ENCODE results near the gene TULP4. TPM values are rescaled to one million over a fixed set of nuclear protein-coding genes. Genes with fewer than 3 reads are reported as not detected.

Gene TULP4
- total and polyA plus RNA-seq, 10 donors, result 1.8 to 143 (median 78.1) TPM

DNA sequence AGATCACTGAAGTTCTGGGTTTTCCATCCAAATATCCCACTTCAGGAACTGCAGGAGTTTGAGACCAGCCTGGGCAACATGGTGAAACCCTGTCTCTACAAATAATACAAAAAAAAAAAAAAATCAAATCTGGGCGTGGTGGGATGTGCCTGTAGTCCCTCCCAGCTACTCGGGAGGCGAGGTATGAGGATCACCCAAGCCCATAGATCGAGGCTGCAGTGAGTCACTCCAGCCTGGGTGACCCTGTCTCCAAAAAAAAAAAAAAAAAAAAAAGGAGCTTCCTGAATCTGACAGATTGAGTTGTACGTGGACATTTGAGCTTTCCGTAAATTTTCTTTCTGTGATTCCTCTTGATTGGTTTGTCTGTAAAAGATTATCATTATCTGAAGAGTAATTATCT, 55.6 kb downstream of the TULP4 start:
- H3K4me1 ChIP-seq, result peaks cover 0 to 15% (median 8%) of the 10 kb centered on the region in 6 donors
- H3K4me3 ChIP-seq, result no peak overlapping the region
- no peak for DNase-seq
- 92 to 95% (median 93%) methylated on average over 6 of the region's 6 CpGs for WGBS, 5 donors
- TF ChIP-seq POLR2A (IDR thresholded peaks at IDR 0.05) (no peak), POLR2AphosphoS5 (IDR thresholded peaks at IDR 0.05) (no peak)
- TF ChIP-seq, protein P1, sequence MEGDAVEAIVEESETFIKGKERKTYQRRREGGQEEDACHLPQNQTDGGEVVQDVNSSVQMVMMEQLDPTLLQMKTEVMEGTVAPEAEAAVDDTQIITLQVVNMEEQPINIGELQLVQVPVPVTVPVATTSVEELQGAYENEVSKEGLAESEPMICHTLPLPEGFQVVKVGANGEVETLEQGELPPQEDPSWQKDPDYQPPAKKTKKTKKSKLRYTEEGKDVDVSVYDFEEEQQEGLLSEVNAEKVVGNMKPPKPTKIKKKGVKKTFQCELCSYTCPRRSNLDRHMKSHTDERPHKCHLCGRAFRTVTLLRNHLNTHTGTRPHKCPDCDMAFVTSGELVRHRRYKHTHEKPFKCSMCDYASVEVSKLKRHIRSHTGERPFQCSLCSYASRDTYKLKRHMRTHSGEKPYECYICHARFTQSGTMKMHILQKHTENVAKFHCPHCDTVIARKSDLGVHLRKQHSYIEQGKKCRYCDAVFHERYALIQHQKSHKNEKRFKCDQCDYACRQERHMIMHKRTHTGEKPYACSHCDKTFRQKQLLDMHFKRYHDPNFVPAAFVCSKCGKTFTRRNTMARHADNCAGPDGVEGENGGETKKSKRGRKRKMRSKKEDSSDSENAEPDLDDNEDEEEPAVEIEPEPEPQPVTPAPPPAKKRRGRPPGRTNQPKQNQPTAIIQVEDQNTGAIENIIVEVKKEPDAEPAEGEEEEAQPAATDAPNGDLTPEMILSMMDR (IDR thresholded peaks at IDR 0.05 in 8 of 11, conservative IDR thresholded peaks at IDR 0.05 in 3 of 11), result no peak
- H3K27ac ChIP-seq, result no peak overlapping the region
- H3K36me3 ChIP-seq, result no peaks in the 10 kb centered on the region
- H3K9me3 ChIP-seq, result no peaks in the 10 kb centered on the region
- intact Hi-C loops (cut with DNase I; ENCODE audit: low total_unique reads), result no loop called here
- no peaks in the 10 kb centered on the region for H3K27me3 ChIP-seq (replicated peaks in 1 of 7)

DNA sequence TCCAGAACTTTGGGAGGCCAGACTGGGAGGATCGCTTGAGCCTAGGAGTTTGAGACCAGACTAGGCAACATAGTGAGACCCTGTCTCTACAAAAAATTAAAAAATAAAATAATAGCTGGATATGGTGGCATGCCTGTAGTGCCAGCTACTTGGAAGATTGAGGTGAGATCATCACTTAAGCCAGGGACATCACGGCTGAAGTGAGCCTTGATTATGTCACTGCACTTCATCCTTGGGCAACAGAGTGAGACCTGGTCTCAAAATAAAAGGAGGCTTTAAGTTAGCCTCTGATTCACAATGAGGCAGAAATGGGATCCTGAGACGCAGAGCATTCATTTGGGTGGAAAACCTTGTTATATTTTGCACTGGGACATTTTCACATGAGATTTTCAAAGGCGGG, 57.0 kb downstream of the TULP4 start:
- 90 to 95% (median 92%) methylated on average over 4 of the region's 4 CpGs for WGBS, 5 donors
- H3K36me3 ChIP-seq, result no peaks in the 10 kb centered on the region
- peaks cover 0 to 15% (median 8%) of the 10 kb centered on the region in 6 donors for H3K4me1 ChIP-seq
- no peak overlapping the region for H3K27ac ChIP-seq
- no peak for DNase-seq
- H3K9me3 ChIP-seq, result no peaks in the 10 kb centered on the region
- no peaks in the 10 kb centered on the region for H3K27me3 ChIP-seq (replicated peaks in 1 of 7)
- no peak overlapping the region for H3K4me3 ChIP-seq
- no peak for TF ChIP-seq POLR2AphosphoS5 (IDR thresholded peaks at IDR 0.05)
- TF ChIP-seq POLR2A (IDR thresholded peaks at IDR 0.05), result no peak
- TF ChIP-seq, protein P1 (IDR thresholded peaks at IDR 0.05 in 8 of 11, conservative IDR thresholded peaks at IDR 0.05 in 3 of 11), result no peak
- intact Hi-C loops (cut with DNase I; ENCODE audit: low total_unique reads), result no loop called here

DNA sequence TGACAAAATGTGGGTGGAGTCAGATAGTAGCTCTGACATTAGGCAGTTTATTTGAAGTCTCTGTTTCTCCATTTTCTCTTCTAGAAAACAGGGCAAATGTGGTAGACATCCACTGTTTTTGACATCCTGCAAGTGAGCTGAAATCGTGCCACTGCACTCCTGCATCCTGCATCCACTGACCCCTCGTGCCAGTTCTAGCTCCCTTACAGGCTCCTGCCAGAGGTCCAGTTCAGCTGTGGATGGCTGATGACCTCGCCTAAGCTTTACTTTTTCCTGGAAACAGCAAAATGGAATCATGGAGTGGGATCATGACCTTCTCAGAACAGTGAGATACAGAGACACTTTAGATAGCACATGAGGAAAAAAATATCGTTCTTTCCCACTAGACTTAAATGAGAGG, 58.5 kb downstream of the TULP4 start:
- Histone ChIP-seq H3K4me1 (peaks cover 0 to 15% (median 8%) of the 10 kb centered on the region in 6 donors), H3K36me3 (no peaks in the 10 kb centered on the region), H3K9me3 (no peaks in the 10 kb centered on the region), H3K27me3 (replicated peaks in 1 of 7) (no peaks in the 10 kb centered on the region), H3K4me3 (no peak overlapping the region), H3K27ac (no peak overlapping the region)
- intact Hi-C loops (cut with DNase I; ENCODE audit: low total_unique reads), result loop anchor here (10.0 kb wide), 1 partner anchor 64 kb away; no protein-coding TSS in a partner anchor
- TF ChIP-seq POLR2AphosphoS5 (IDR thresholded peaks at IDR 0.05) (peak in 2 of 3 donors; percentile 41 to 55), POLR2A (IDR thresholded peaks at IDR 0.05) (no peak)
- WGBS, 5 donors, result 63 to 94% (median 71%) methylated on average over 4 of the region's 4 CpGs
- no peak for DNase-seq

DNA sequence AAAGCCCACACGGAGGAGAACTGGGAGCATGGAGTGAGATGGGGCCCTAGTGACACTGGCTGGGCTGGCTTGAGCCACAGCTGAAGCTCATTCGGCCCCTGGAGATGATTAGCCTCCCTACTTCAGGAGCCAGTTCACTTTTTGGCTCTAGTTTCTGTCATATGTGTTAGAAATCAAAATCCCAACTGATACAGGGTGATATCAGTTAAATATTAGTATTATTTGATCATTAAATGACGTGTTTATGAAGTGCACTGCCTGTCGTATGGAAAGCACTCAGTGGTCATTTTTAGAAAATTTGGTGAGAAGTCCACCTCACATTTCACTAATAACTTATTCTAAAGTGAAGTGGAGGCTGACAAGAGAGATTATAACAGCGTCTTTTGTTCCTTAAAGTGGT, 59.0 kb downstream of the TULP4 start:
- no peak overlapping the region for H3K4me3 ChIP-seq
- H3K27me3 ChIP-seq (replicated peaks in 1 of 7), result no peaks in the 10 kb centered on the region
- no peaks in the 10 kb centered on the region for H3K36me3 ChIP-seq
- intact Hi-C loops (cut with DNase I; ENCODE audit: low total_unique reads), result loop anchor here (10.0 kb wide), 1 partner anchor 64 kb away; no protein-coding TSS in a partner anchor
- H3K27ac ChIP-seq, result no peak overlapping the region
- peaks cover 0 to 15% (median 8%) of the 10 kb centered on the region in 6 donors for H3K4me1 ChIP-seq
- H3K9me3 ChIP-seq, result no peaks in the 10 kb centered on the region
- TF ChIP-seq, protein P1 (IDR thresholded peaks at IDR 0.05 in 8 of 11, conservative IDR thresholded peaks at IDR 0.05 in 3 of 11), result no peak
- no peak for TF ChIP-seq POLR2A (IDR thresholded peaks at IDR 0.05)
- no peak for TF ChIP-seq POLR2AphosphoS5 (IDR thresholded peaks at IDR 0.05)
- no peak for DNase-seq
- 79 to 93% (median 85%) methylated on average over 5 of the region's 5 CpGs for WGBS, 5 donors
